ENCODE measurements around the gene RXRB.

Gene RXRB

DNA sequence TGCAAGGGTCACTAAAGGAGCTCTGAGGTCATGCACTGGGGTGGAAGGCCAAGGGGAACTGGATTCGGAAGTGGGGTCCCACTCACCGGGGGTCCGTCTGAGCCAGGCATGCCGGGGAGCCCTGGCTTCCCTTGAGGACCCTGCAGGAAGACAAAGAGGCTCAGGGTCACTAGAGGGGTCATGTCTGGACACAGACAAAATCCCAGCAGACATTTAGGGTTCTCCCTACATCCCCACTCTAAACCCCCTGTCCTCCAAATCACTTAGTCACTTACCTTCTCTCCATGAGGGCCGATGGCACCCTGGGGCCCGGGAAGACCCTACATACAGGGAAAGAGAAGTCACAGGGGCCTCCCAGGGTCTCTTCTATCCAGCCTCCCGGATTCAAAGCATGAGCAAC lies 23.6 kb downstream of the RXRB start:
- DNase-seq (ENCODE audit: low read depth in 2 of 2), result no peak

DNA sequence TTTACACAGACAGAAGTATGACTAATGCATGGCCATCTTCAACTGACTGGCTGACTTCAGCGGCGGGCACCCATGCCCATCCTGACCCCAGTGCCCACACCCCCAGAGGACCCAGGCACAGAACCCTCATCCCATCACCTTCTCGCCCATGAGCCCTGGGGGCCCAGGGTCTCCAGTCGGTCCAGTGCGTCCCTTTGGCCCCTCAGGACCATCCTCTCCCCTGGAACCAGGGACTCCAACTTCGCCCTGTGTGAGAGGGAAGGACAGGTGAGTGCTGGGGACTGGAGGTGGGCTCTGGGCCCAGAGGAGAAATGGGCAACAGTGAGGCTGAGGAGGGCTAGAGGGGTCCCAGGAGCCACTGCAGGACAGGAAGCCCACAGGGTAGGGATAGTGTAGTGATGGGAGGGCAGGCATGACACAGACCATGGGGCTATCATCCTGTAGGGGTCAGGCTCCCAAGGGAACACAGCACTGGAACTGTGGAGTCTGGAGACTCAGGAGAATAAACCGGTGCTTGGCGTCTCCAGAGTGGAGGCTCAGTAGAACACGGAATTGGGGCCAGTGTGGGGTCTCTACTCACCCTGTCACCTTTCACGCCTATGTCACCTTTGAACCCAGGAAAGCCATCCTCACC lies 24.9 kb downstream of the RXRB start:
- DNase-seq (ENCODE audit: low read depth in 2 of 2), result no peak

DNA sequence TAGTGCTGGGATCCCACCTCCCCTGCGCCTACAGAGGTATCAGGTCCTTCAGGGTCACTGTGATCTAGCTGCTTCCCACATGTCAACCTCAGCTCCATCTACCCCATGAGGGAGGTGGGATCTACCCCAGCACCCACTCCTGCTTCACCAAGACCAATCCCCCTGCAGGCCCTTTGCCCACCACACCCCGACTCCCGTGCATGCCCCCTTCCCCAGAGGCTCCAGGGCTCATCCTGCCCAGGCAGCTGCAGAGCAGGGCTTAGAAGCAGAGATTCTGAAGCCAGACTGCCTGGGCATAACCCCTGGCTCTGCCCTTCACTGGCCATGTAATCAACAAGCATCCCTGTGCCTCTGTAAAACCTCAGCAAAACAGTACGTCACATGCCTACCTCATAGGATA lies 25.7 kb downstream of the RXRB start:
- no peak for DNase-seq (ENCODE audit: low read depth in 2 of 2)

GRCh38 chr6:33173535-33174180 lies 26.8 kb downstream of the RXRB start:
- no peak for DNase-seq (ENCODE audit: low read depth in 2 of 2)

DNA sequence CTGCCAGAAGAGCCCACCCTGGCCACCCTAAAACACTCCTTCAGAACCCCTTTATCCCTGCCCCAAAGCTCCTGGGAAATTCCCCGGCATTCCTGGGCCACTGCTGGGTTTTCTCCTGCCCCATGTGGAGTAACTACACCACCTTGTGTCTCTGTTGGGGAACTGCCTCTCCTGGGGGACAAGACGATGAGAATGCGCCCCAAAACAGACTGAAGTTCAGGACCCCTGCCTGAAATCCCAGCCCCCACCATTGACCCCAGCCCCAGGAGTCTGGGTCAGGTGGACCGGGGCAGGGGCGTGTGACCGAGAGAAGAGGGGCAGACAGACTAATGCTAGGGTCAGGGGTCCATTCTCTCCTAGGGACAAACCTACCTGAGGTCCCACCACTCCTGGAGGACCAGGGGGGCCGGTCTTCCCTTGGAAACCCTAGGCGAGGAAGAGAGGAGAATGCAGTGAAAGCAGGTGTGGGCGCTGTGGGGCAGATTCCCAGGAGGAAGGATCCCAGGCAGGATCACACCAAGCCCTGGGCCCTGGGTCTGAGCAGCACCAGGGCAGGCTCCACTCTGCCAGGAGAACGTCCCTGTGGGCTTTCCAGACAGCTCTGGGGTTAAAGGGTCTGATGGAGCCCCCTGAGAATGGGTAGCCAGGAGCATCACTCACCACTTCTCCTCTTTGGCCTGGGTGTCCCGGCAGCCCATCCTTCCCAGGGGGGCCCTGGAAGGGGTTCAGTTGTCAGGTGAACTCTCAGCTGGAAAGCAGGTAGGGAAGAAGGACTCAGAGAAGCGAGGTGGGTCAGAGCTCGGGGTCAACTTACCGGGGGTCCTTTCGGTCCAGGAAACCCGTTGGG lies 27.6 kb downstream of the RXRB start:
- no peak for DNase-seq (ENCODE audit: low read depth in 2 of 2)

GRCh38 chr6:33171880-33172687 lies 28.4 kb downstream of the RXRB start:
- no peak for DNase-seq (ENCODE audit: low read depth in 2 of 2)

GRCh38 chr6:33171016-33171879 lies 29.2 kb downstream of the RXRB start:
- no peak for DNase-seq (ENCODE audit: low read depth in 2 of 2)

DNA sequence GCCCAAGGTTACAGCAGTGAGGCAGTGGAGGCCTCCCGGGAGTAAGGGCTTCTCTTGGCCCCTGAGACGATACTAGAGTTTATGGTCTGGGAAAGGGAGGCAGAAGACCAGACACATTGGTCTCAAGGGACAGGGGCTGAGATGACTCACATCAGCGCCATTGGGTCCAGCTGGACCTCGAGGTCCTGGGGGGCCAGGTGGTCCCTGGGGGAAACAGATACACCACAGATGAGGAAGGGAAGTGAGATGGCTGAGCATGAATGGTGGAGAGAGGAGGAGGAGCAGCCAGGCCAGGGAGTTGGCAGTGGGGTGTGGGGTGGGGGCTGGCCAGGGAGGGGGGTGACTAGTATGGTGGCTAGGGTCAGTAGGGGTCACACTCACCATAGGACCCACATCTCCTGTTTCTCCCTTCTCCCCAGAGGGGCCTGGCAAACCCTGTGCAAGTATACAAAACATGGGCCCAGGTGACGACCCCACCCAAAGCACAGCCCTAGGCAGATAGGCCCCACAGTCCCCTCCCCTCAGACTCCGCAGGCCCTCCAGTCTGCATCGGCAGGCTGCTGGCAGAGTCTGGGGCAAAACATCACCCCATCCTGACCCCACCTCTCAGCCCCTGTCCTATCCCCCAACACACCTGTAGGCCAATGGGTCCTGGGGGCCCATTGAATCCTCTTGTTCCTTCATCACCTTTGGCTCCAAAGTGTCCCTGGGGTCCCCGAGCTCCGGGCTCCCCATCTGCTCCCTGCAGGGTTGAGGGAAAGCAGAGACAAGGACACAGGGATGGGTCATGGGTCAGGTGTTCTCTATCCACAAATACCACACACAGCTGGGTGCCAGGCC lies 30.1 kb downstream of the RXRB start:
- no peak for DNase-seq (ENCODE audit: low read depth in 2 of 2)

- DNase-seq (ENCODE audit: low read depth in 2 of 2), result no peak
Measured at GRCh38 chr6:33169291-33170175, 30.9 kb downstream of the RXRB start.

DNA sequence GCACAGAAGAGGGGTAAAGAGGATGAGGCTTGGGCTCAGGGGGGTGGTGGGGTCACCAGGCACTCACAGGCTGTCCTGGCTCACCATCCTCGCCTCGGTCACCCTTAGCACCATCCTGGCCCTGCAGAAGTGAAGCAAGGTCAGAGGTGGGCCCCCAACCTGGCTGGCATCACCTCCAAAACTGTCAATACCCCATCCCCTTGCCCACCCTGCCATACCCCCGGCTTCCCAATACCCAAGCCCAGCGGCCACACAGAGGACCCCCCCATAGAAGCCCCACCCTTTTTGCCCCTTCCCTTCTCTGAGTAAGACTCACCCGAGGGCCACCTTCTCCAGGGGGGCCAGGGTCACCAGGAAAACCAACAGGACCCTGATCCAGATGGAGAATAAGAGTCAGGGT lies 31.8 kb downstream of the RXRB start:
- DNase-seq (ENCODE audit: low read depth in 2 of 2), result no peak

- DNase-seq (ENCODE audit: low read depth in 2 of 2), result no peak
Measured at GRCh38 chr6:33168284-33168601, 32.2 kb downstream of the RXRB start.

- DNase-seq (ENCODE audit: low read depth in 2 of 2), result no peak
Measured at GRCh38 chr6:33167374-33168283, 32.8 kb downstream of the RXRB start.

GRCh38 chr6:33166811-33167210 lies 33.7 kb downstream of the RXRB start:
- no peak for DNase-seq (ENCODE audit: low read depth in 2 of 2)

- no peak for DNase-seq (ENCODE audit: low read depth in 2 of 2)
Measured at GRCh38 chr6:33166363-33166762, 34.1 kb downstream of the RXRB start.

GRCh38 chr6:33165581-33166258 lies 34.7 kb downstream of the RXRB start:
- DNase-seq (ENCODE audit: low read depth in 2 of 2), result no peak

- no peak for DNase-seq (ENCODE audit: low read depth in 2 of 2)
Measured at GRCh38 chr6:33164665-33165373, 35.6 kb downstream of the RXRB start.

DNA sequence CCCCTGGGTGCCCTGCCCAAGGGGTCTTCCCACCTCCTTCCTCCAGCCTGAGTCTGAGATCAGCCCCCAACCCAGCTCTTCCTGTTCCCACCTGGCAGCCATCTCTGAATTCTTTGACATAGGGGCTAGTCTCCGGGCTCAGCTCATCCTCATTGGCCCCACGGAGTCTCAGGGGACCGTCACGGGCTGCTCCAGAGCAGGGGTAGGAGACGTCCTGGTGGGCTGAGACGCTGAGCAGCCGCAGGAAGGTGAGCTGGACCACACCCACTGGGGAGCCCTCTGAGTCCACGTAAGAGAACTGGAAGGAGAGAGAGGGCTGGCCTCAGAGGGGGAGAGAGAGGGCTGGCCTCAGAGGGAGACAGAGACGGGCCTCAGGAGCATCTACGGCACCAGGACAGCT lies 36.3 kb downstream of the RXRB start:
- no peak for DNase-seq (ENCODE audit: low read depth in 2 of 2)
